Stimulated activated CD4-positive, alpha-beta T cell treated with anti-CD3 and anti-CD28 coated beads, TNF-alpha, amount 100 ng/mL, for 24 hours (primary cell): ENCODE results near the gene NF2.

ENCODE experiments used
- DNase-seq, 3 experiments: peaks; one replicate each; pipeline ENCODE4 v3.0.0-alpha.2; 2020; ENCODE audit warnings: low read depth in 3 of 3

The NF2 gene

DNA sequence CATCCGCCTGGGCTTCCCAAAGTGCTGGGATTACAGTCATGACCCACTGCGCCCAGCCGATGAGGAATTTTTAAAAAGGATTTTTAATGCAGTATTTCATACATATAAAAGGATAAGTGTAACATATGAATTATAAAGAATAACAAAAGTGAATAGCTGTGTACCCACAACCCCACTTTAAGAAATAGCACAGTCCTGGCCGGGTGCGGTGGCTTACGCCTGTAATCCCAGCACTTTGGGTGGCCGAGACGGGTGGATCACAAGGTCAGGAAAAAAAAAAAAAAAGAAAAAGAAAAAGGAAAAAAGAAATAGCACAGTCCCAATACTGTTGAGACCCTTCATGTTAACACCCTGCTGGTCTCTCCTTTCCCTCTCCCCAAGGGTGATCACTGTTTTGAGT is 62.1 kb downstream of the NF2 start:
- DNase-seq = no peak

DNA sequence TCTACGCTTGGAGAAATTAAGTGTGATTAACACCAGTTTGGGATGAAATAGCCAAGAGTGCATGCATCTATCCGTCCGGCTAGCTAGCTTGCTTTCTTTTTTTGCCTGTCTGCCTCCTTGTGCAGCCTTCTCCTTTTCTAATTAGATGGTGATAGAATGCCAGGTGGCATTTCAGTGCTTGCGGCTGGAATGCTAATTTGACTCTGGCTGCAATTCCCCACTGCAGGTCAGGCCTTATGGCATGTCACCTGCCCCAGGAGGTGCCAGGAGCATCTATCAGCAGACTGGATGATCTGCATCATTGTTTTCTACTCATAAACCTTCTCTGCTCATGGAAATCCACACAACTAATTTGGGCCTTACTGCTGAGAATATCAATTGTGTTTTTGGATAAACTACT is 65.2 kb downstream of the NF2 start:
- DNase-seq = no peak

- DNase-seq = no peak
Observed at GRCh38 chr22:29670626-29671025, 67.2 kb downstream of the NF2 start.

- no peak for DNase-seq
Observed at GRCh38 chr22:29673361-29674066, 70.1 kb downstream of the NF2 start.

- no peak for DNase-seq
Observed at GRCh38 chr22:29674121-29674520, 70.7 kb downstream of the NF2 start.

GRCh38 chr22:29679316-29679715 is 75.9 kb downstream of the NF2 start:
- DNase-seq = no peak

GRCh38 chr22:29683536-29683935 is 80.1 kb downstream of the NF2 start:
- no peak for DNase-seq

DNA sequence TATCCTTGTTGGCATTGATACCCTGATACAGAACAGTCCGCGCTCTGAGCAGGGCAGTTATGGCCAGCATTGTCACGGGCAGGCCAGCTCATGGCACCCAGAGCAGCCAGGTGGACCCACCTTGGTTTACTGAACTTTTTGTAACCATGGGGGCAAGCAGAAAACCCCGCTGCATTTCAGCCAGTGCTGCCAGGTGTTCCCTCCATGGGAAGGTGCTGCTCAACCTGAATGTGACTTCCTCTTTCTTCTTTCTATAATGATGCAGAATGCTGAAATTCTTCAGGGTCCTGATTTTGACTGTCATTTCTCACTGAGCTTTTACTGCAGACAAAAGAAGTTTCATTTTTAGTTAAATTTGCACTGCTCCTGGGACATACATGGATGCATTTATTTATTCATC is 80.8 kb downstream of the NF2 start:
- no peak for DNase-seq

DNA sequence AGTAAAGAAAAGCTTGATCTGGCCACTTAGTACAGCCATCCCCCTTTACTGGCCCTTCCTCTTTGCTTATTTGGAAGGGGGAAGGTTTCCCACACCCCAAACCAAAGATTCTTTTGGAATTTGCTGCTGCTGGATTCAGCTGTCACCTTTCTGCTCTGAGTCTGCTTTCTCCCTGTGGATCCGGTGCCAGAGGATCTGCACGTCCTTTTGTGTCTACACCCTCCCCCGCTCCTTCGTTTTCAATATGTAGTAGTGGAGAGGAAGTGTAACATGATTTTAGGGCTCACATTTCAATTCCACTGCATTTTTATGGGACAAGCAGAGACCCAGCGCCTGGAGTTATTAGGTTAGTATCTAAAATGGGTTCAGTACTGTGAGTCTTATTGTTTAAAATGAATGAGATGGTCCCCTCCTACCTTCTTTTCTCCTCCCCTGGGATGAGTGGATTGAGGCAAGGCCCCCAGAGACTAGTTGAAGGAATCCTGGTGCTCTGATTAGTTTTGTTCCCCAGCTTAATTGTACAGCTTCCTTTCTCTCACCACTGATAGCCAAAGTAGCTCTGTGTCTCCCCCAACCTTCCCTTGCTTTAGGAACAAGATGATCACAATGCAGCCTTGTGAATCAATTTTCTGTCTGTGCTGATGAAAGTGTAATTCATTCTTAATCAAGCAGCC is 85.9 kb downstream of the NF2 start:
- no peak for DNase-seq

- peak; percentile 7 to 35 (median 9) for DNase-seq
Observed at GRCh38 chr22:29689880-29690213, 86.4 kb downstream of the NF2 start.

DNA sequence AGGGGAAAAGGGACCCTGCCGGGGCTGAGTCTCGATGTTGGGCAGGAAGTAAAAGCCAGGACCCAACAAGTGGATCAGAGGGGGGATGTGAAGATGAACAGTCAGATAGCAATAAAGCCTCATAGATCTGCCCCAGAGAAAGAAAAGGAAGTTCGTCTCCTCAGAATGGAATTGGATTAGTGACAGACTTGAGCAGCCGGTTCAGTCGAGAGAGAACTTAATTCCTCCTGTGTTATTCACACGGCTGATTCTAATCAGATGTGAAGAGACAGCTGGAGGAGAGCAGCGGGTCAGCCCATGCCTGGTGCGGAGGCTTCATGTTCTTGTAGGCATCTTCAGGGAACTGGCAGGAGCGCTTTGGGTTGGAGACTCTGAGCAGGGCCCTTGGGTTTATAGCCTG is 87.0 kb downstream of the NF2 start:
- no peak for DNase-seq

GRCh38 chr22:29691636-29692326 is 88.3 kb downstream of the NF2 start:
- DNase-seq = no peak

DNA sequence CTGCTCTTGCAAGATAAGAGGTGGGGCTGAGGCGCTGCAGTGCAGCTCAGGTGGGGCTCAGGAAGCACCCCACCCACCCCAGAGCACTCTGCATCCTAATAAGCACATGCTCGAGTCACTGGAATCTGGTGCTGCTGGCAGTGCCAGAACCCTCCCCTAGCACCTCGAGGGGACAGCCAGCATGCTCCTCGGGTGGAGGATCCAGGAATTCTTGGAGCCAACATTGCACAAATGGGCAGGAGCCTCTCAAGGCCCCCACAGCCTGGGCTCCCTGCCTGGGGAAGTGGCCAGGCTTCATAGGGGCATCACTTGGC is 88.9 kb downstream of the NF2 start:
- no peak for DNase-seq

GRCh38 chr22:29693161-29693560 is 89.7 kb downstream of the NF2 start:
- no peak for DNase-seq

- DNase-seq = no peak
Observed at GRCh38 chr22:29693671-29694070, 90.2 kb downstream of the NF2 start.

GRCh38 chr22:29695129-29695926 is 91.9 kb downstream of the NF2 start:
- no peak for DNase-seq

GRCh38 chr22:29697853-29698598 is 94.6 kb downstream of the NF2 start:
- DNase-seq = no peak

GRCh38 chr22:29700206-29700899 is 96.9 kb downstream of the NF2 start:
- DNase-seq = no peak

GRCh38 chr22:29700900-29701154 is 97.4 kb downstream of the NF2 start:
- DNase-seq = no peak

DNA sequence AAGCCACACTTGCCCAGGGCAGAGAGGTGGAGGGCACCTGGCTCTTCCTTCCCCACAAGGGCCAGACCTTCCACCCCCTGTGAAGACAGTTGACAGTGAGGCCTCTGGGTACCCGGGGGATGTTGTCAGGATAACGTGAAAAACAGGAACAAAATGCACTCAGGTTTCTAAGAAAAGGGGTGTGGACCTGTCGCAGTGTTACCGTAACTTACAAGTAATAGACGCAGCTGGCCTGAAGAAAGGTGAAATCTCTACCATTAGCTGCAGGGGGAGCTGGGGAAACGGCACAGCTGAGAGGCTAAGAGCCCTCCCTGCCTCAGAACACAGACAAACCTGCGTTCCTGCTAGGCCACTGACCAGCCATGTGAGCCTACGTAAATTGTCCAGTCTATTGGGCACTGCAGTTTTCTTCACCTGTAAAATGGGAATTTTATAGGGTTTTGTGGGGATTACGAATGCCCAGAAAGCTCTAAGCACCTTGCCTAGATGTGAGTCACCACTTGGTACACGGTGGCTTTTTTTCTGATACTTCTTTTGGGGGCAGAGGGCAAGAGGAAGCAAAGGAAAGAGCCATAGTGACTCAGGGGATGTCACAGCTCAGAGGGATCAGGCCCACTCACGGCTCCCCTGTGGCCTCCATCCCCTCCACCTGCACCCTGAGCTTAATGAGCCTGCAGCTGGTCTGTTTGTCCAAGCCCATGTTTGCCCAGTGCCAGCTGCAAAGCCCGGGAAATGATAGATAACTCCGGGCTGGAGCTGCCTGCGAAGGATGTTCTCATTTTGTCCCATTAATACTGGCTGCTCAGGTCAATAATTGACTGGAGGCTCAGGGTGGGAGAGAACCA is 97.9 kb downstream of the NF2 start:
- no peak for DNase-seq
